SK-N-SH (cell line): ENCODE measurements around the gene FLNA. TPM values are rescaled to one million over a fixed set of nuclear protein-coding genes. Genes with fewer than 3 reads are reported as not detected.

Source experiments
- CTCF ChIA-PET: fragments of 300-600, 350-600 bp; formaldehyde crosslinking; extraction: SDS; loops from one replicate; lab custom pipeline; 2021; lab: Yijun Ruan, JAX
- POLR2A ChIA-PET: fragments of 350-600 bp; sonication (Branson Sonifier 250); formaldehyde crosslinking; extraction: SDS; loops from one replicate; lab custom pipeline; 2020; ENCODE audit warnings: antibody characterized with exemption, inconsistent platforms; lab: Yijun Ruan, JAX
- DNase-seq: peaks from one replicate; pipeline ENCODE4 v3.0.0; 2012
- H2AFZ ChIP-seq: fragments of 200-600 bp; sonication (generic); 2 replicates; pipeline ENCODE4 v1.8.1; 2016; ENCODE audit warnings: antibody characterized with exemption, mild to moderate bottlenecking, low read depth
- H3F3A ChIP-seq: fragments of 200-600 bp; sonication (generic); replicated peaks from 2 replicates; pipeline ENCODE3; 2016; ENCODE audit warnings: antibody characterized with exemption, mild to moderate bottlenecking; ENCODE audit not compliant: insufficient read depth
- H3K27ac ChIP-seq, 2 experiments: fragments of 200-500 bp in 1 of 2; fragments of 200-600 bp in 1 of 2; sonication (Bioruptor generic) in 1 of 2; sonication (generic), shearing (Covaris generic) in 1 of 2; 2 replicates each; pipeline versions ENCODE4 v1.5.1 to v1.6.1; 2014 to 2016; ENCODE audit warnings: low read depth in 2 of 2, inconsistent platforms in 1 of 2, low read length in 1 of 2, mild to moderate bottlenecking in 1 of 2, mixed read lengths in 1 of 2
- H3K27me3 ChIP-seq: fragments of 200-600 bp; sonication (generic), shearing (Covaris generic); 2 replicates; pipeline ENCODE4 v1.6.1; 2016; ENCODE audit warnings: mixed run types; ENCODE audit not compliant: insufficient read depth
- H3K36me3 ChIP-seq, 2 experiments: fragments of 200-500 bp in 1 of 2; fragments of 200-600 bp in 1 of 2; sonication (Bioruptor generic) in 1 of 2; sonication (generic) in 1 of 2; replicated peaks in 1 of 2; 2 replicates each; pipeline versions ENCODE3 to v1.5.1; 2014 to 2016; ENCODE audit warnings: low read length in 1 of 2, mild to moderate bottlenecking in 1 of 2; ENCODE audit not compliant: insufficient read depth in 2 of 2, control insufficient read depth in 1 of 2
- H3K4me1 ChIP-seq, 2 experiments: fragments of 200-500 bp in 1 of 2; fragments of 200-600 bp in 1 of 2; sonication (Bioruptor generic) in 1 of 2; sonication (generic), shearing (Covaris generic) in 1 of 2; 2 replicates each; pipeline versions ENCODE4 v1.5.1 to v1.6.1; 2014 to 2016; ENCODE audit warnings: low read depth in 1 of 2, low read length in 1 of 2, mixed run types in 1 of 2; ENCODE audit not compliant: insufficient read depth in 2 of 2, control insufficient read depth in 1 of 2
- H3K4me2 ChIP-seq: fragments of 200-600 bp; sonication (generic), shearing (Covaris generic); 2 replicates; pipeline ENCODE4 v1.6.1; 2017; ENCODE audit warnings: mixed run types
- H3K4me3 ChIP-seq, 2 experiments: fragments of 200-500 bp in 1 of 2; fragments of 200-600 bp in 1 of 2; sonication (Bioruptor generic) in 1 of 2; sonication (generic), shearing (Covaris generic) in 1 of 2; 2 replicates each; pipeline versions ENCODE4 v1.5.1 to v1.8.1; 2014 to 2016; ENCODE audit warnings: low read depth in 2 of 2, inconsistent platforms in 1 of 2, low read length in 1 of 2, mild to moderate bottlenecking in 1 of 2, mixed read lengths in 1 of 2, moderate library complexity in 1 of 2
- H3K79me2 ChIP-seq: fragments of 200-600 bp; sonication (generic); 2 replicates; pipeline ENCODE4 v1.8.1; 2017; ENCODE audit warnings: mild to moderate bottlenecking; ENCODE audit not compliant: insufficient read depth
- H3K9ac ChIP-seq: fragments of 200-600 bp; sonication (generic); 2 replicates; pipeline ENCODE4 v1.6.1; 2017; ENCODE audit warnings: mixed run types
- H3K9me2 ChIP-seq: fragments of 200-600 bp; sonication (generic); 2 replicates; pipeline ENCODE4 v1.6.1; 2017; ENCODE audit warnings: mixed run types
- H3K9me3 ChIP-seq: fragments of 200-600 bp; sonication (generic); 2 replicates; pipeline ENCODE4 v1.6.1; 2017; ENCODE audit warnings: mixed run types, mild to moderate bottlenecking, moderate library complexity
- H4K20me1 ChIP-seq: fragments of 200-600 bp; sonication (generic); 2 replicates; pipeline ENCODE4 v1.6.1; 2017; ENCODE audit warnings: mild to moderate bottlenecking, mixed run types; ENCODE audit not compliant: insufficient read depth
- CHD2 ChIP-seq: fragments of 150-350 bp; IDR thresholded peaks from 2 replicates; pipeline ENCODE4 v1.6.1; 2018; ENCODE audit warnings: low read length; ENCODE audit not compliant: partially characterized antibody
- EP300 ChIP-seq, 2 experiments: IDR thresholded peaks; 2 replicates each; pipeline versions ENCODE4 v1.4.0 to v1.6.1; 2012; ENCODE audit warnings: borderline replicate concordance in 1 of 2, low read depth in 1 of 2, low read length in 1 of 2
- FOSL2 ChIP-seq: IDR thresholded peaks from 2 replicates; pipeline ENCODE4 v1.4.0; 2012; ENCODE audit warnings: low read depth, mild to moderate bottlenecking, moderate library complexity, borderline replicate concordance
- FOXJ3 ChIP-seq: sonication (generic); formaldehyde crosslinking; IDR thresholded peaks from 2 replicates; pipeline ENCODE4 v1.5.1; 2020; ENCODE audit warnings: mild to moderate bottlenecking, missing genetic modification reagents
- FOXM1 ChIP-seq: IDR thresholded peaks from 2 replicates; pipeline ENCODE4 v1.4.0; 2012; ENCODE audit warnings: low read depth, mild to moderate bottlenecking
- GABPA ChIP-seq: IDR thresholded peaks from 2 replicates; pipeline ENCODE4 v1.4.0; 2012; ENCODE audit warnings: low read depth, mild to moderate bottlenecking
- JUND ChIP-seq: IDR thresholded peaks from 2 replicates; pipeline ENCODE4 v1.4.0; 2012
- POLR2AphosphoS5 ChIP-seq: IDR thresholded peaks from 2 replicates; pipeline ENCODE4 v1.6.1; 2012; ENCODE audit warnings: low read depth, low read length
- RAD21 ChIP-seq: IDR thresholded peaks from 2 replicates; pipeline ENCODE4 v1.6.1; 2012; ENCODE audit warnings: mild to moderate bottlenecking, low read length
- RCOR1 ChIP-seq: fragments of 150-350 bp; IDR thresholded peaks from 2 replicates; pipeline ENCODE4 v1.6.1; 2017; ENCODE audit warnings: antibody characterized with exemption, low read length
- RFX5 ChIP-seq: IDR thresholded peaks from 2 replicates; pipeline ENCODE4 v1.6.1; 2012; ENCODE audit warnings: mild to moderate bottlenecking, improper control_type of control experiment, low read length
- RXRA ChIP-seq: IDR thresholded peaks from 2 replicates; pipeline ENCODE4 v1.4.0; 2012; ENCODE audit warnings: low read depth, mild to moderate bottlenecking, borderline replicate concordance
- SIN3A ChIP-seq: IDR thresholded peaks from 2 replicates; pipeline ENCODE4 v1.6.1; 2012; ENCODE audit warnings: low read depth, mild to moderate bottlenecking, low read length, moderate library complexity, borderline replicate concordance
- SMC3 ChIP-seq: IDR thresholded peaks from 2 replicates; pipeline ENCODE4 v1.6.1; 2012; ENCODE audit warnings: low read depth, low read length, improper control_type of control experiment
- TAF1 ChIP-seq: IDR thresholded peaks from 2 replicates; pipeline ENCODE4 v1.6.1; 2012; ENCODE audit warnings: low read depth, mild to moderate bottlenecking, low read length, moderate library complexity, borderline replicate concordance
- ZBTB33 ChIP-seq: IDR thresholded peaks from 2 replicates; pipeline ENCODE4 v1.4.0; 2012; ENCODE audit warnings: low read depth, borderline replicate concordance
- WGBS: methylation state at CpG from one replicate; pipeline ENCODE4 v1.1.6; 2017; ENCODE audit warnings: low lambda C conversion rate; 5-methylcytosine and 5-hydroxymethylcytosine counted together
- polyA plus RNA-seq, 3 experiments: library from polyadenylated mRNA; depleted of rRNA; stranded (reverse); fragments of >200 nt; gene quantifications; 2 replicates each; pipeline ENCODE4 v1.2.3, GENCODE V29; 2012
- TF ChIP-seq, protein P1 (sequence below): fragments of 150-350 bp; IDR thresholded peaks from 2 replicates; pipeline ENCODE4 v1.6.1; 2016; ENCODE audit warnings: mild to moderate bottlenecking, low read depth, low read length
- TF ChIP-seq, protein P2 (sequence below): IDR thresholded peaks from 2 replicates; pipeline ENCODE4 v1.6.1; 2012; ENCODE audit warnings: mild to moderate bottlenecking, low read depth, low read length, moderate library complexity

The FLNA gene
- polyA plus RNA-seq, 1 of the 3 experiments (the other 2 are of a cell fraction), result 550 TPM

DNA sequence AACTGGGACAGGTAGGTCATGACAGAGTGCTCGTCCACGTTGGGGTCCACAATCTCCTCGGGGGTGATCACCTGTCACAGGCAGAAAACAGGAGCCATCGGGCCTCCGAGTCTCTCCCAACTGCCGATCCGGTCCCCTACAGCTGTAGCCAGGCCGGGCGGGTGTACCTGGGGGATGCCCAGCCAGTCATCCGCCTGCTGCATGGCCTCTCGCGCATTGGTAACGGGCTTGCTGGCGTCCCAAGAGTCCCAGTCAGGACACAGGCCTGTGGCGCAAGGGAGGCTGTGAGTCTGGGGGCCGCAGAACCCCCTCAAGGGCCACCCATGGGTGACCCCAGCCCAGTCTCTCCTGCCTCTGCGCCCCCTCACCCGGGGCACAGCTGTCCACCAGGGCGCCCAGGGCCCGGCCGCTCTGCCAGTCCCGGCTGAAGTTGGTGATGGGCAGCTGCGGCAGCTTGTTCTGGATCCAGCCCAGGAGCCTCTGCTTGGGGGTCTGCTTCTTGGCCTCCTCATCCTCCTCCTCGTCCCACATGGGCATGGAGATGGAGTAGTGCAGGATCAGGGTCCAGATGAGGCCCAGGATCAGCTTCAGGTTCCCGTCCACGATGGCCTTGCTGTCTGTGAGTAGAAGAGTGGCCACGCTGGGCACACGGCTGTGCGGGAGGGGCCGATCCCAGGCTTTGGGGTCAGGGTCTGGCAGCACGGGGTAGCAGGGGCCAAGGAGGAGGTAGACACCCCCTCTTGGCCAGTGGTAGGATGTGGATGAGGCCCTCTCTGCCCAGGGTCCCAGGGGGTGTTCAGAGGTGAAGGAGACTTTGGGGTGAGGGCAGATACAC, 6.7 kb downstream of the FLNA start (continued):
- no peak for TF ChIP-seq ZBTB33
- no peak for TF ChIP-seq RCOR1
- no peak for TF ChIP-seq GABPA
- no peak for TF ChIP-seq SIN3A
- no peak for TF ChIP-seq FOXJ3 (CRISPR knock-in tag)
- TF ChIP-seq, protein P1, sequence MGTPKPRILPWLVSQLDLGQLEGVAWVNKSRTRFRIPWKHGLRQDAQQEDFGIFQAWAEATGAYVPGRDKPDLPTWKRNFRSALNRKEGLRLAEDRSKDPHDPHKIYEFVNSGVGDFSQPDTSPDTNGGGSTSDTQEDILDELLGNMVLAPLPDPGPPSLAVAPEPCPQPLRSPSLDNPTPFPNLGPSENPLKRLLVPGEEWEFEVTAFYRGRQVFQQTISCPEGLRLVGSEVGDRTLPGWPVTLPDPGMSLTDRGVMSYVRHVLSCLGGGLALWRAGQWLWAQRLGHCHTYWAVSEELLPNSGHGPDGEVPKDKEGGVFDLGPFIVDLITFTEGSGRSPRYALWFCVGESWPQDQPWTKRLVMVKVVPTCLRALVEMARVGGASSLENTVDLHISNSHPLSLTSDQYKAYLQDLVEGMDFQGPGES, result no peak
- no peak for TF ChIP-seq FOSL2
- no peak for TF ChIP-seq POLR2AphosphoS5
- no peak for TF ChIP-seq RXRA
- TF ChIP-seq SMC3, result no peak
- no peak for TF ChIP-seq RAD21

DNA sequence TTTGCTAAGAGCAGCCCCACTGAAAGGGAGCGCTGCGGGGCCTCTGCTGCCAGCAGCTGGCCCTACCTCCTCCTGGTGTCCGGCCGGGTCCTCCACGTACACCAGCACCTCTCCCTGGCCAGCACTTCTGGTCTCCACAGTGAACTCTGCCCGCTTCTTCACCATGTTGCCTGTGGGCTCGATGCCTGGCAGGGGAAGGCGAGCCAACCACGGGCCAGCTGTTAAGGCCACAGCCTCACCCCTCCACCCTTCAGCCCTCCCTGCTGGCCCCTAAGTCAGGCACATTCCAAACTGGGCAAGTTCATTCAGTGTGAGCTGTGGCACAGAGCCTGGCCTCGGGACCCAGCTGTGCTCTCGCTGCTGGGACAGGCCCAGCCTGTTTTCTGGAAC, 7.8 kb downstream of the FLNA start:
- peaks cover 15 to 43% of the 10 kb centered on the region in 2 experiments for H3K36me3 ChIP-seq
- peaks cover 22% of the 10 kb centered on the region for H3F3A ChIP-seq
- no peaks in the 10 kb centered on the region for H3K9me3 ChIP-seq
- no peak overlapping the region for H2AFZ ChIP-seq
- H3K4me2 ChIP-seq, result peak overlapping the region; percentile 84; the same call in 1 of the 2 replicates
- peak overlapping the region; percentile 92; the same call in 1 of the 2 replicates for H3K9ac ChIP-seq
- WGBS, result 82% methylated on average over 4 of the region's 11 CpGs
- no peaks in the 10 kb centered on the region for H3K27me3 ChIP-seq
- no peak for TF ChIP-seq EP300 (IDR thresholded peaks at IDR 0.05; ENCODE audit: borderline replicate concordance in 1 of 2, low read depth in 1 of 2, low read length in 1 of 2)
- TF ChIP-seq TAF1, result no peak
- no peak for TF ChIP-seq RFX5
- TF ChIP-seq FOXM1, result no peak
- TF ChIP-seq POLR2AphosphoS5, result no peak
- TF ChIP-seq RXRA, result no peak
- no peak for TF ChIP-seq JUND
- TF ChIP-seq FOSL2, result no peak
- TF ChIP-seq CHD2, result no peak
- TF ChIP-seq SIN3A, result no peak
- TF ChIP-seq, protein P2, sequence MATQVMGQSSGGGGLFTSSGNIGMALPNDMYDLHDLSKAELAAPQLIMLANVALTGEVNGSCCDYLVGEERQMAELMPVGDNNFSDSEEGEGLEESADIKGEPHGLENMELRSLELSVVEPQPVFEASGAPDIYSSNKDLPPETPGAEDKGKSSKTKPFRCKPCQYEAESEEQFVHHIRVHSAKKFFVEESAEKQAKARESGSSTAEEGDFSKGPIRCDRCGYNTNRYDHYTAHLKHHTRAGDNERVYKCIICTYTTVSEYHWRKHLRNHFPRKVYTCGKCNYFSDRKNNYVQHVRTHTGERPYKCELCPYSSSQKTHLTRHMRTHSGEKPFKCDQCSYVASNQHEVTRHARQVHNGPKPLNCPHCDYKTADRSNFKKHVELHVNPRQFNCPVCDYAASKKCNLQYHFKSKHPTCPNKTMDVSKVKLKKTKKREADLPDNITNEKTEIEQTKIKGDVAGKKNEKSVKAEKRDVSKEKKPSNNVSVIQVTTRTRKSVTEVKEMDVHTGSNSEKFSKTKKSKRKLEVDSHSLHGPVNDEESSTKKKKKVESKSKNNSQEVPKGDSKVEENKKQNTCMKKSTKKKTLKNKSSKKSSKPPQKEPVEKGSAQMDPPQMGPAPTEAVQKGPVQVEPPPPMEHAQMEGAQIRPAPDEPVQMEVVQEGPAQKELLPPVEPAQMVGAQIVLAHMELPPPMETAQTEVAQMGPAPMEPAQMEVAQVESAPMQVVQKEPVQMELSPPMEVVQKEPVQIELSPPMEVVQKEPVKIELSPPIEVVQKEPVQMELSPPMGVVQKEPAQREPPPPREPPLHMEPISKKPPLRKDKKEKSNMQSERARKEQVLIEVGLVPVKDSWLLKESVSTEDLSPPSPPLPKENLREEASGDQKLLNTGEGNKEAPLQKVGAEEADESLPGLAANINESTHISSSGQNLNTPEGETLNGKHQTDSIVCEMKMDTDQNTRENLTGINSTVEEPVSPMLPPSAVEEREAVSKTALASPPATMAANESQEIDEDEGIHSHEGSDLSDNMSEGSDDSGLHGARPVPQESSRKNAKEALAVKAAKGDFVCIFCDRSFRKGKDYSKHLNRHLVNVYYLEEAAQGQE, result no peak
- no peak for DNase-seq
- peaks cover 94% of the 10 kb centered on the region for H3K79me2 ChIP-seq
- ChIA-PET CTCF (no interaction called here), POLR2A (interaction anchor here (1.5 to 1.8 kb wide), 2 partner anchors 13 to 19 kb away, joined by 3 to 4 read pairs; no protein-coding TSS in a partner anchor)
- peaks cover 9 to 17% of the 10 kb centered on the region in 2 experiments; a peak in 2 of 4 replicates for H3K4me1 ChIP-seq
- peak overlapping the region in 1 of 2 experiments; percentile 98; a peak in 2 of 4 replicates for H3K27ac ChIP-seq
- H3K9me2 ChIP-seq, result no peaks in the 10 kb centered on the region
- H4K20me1 ChIP-seq, result peaks cover 71% of the 10 kb centered on the region
- H3K4me3 ChIP-seq, result no peak overlapping the region
